ENCODE data around the gene PCTP.
A peak's percentile ranks its signal among the peaks of the same experiment; 100 is the strongest.

Gene PCTP

GRCh38 chr17:55750750-55751657 is at the start of gene PCTP:
PCTP (plus strand) TSS chr17:55751051; CDS start chr17:55751104, 53 bp downstream.
- TF ChIP-seq ZFX (IDR thresholded peaks at IDR 0.05) (peak; percentile 90), CTCF (conservative IDR thresholded peaks at IDR 0.05) (peak; percentile 47)

DNA sequence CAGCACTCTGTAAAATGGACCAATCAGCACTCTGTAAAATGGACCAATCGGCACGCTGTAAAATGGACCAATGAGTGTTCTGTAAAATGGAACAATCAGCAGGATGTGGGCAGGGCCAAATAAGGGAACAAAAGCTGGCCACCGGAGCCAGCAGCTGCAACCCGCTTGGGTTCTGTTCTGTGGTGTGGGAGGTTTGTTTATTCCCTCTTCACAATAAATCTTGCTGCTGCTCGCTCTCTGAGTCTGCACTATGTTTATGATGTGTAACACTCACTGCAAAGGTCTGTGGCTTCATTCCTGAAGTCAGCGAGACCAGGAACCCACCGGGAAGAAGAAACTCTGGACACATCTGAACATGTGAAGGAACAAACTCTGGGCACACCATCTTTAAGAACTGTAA is 48.7 kb upstream of the PCTP start:
- no peak for TF ChIP-seq ZFX (IDR thresholded peaks at IDR 0.05)
- TF ChIP-seq CTCF (conservative IDR thresholded peaks at IDR 0.05): no peak
- no peak overlapping the region for H3K27ac ChIP-seq

More at GRCh38 chr17:55750750-55751657, at the start of gene PCTP:
- H3K27ac ChIP-seq: peak within 1 kb of the TSS; percentile 81

GRCh38 chr17:55704401-55704800 is 46.5 kb upstream of the PCTP start:
- H3K27ac ChIP-seq: no peak overlapping the region
- TF ChIP-seq ZFX (IDR thresholded peaks at IDR 0.05): no peak
- TF ChIP-seq CTCF (conservative IDR thresholded peaks at IDR 0.05): no peak

DNA sequence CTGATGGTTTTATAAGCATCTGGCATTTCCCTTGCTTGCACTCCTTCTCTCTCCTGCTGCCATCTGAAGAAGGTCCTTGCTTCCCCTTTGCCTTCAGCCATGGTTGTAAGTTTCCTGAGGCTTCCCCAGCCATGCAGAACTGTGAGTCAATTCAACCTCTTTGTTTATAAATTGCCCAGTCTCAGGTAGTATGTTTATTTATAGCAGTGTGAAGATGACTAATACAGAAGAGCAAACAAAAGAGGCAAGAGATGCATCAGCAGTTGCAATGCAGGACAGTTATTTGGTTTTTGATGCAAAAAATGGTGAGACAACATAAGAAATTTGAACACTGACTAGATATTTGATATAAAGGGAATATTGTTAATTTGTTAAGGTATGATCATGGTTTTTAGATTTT is 45.0 kb upstream of the PCTP start:
- peak overlapping the region; percentile 36; the same call in 1 of the 2 replicates for H3K27ac ChIP-seq
- TF ChIP-seq ZFX (IDR thresholded peaks at IDR 0.05) (no peak), CTCF (conservative IDR thresholded peaks at IDR 0.05) (no peak)

DNA sequence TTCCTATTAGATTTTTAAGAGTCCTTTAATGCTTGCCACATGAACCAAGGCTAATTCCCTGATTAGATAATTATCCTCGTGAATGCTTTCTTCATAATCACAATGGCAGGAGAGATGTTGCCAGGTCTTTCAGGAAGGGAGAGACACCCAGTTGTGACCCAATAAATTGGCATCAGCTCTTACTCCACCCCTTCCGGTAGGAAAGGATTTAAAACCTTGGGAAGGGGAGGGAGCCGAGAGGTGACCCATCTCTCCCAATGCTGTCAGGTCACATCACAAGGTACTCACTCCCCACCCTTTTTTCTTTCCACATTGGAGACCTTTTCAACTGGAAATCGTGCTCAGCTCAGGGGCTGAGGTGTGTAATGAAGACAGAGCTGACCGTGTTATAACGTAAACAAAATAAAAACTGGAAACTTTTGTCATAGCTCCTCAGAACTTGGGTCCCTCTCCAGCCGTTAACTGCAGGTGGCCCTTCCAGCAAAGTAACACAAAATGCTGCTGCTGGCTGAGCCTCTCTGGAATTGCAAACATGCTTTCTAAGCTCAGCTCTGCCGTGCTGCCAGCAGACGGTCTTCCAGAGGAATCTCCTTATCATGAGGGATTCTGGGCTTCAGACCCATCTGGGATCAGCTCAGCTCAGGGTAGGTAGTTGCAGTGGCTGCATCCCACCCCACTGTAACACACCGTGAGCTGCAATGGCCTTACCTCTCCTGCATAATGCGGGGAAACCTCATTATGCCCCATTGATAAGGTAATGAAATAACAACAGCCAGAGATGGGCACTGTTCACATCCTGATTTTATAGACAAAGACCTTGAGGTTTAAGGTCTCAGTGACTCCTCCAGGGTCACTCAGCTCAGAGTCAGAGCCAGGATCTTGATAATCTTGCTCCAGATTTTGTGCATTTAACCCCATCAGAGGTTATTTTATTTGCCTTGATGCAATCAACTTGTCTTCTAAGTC is 43.8 kb upstream of the PCTP start:
- TF ChIP-seq ZFX (IDR thresholded peaks at IDR 0.05) (no peak), CTCF (conservative IDR thresholded peaks at IDR 0.05) (no peak)
- peak overlapping the region; percentile 71 for H3K27ac ChIP-seq

DNA sequence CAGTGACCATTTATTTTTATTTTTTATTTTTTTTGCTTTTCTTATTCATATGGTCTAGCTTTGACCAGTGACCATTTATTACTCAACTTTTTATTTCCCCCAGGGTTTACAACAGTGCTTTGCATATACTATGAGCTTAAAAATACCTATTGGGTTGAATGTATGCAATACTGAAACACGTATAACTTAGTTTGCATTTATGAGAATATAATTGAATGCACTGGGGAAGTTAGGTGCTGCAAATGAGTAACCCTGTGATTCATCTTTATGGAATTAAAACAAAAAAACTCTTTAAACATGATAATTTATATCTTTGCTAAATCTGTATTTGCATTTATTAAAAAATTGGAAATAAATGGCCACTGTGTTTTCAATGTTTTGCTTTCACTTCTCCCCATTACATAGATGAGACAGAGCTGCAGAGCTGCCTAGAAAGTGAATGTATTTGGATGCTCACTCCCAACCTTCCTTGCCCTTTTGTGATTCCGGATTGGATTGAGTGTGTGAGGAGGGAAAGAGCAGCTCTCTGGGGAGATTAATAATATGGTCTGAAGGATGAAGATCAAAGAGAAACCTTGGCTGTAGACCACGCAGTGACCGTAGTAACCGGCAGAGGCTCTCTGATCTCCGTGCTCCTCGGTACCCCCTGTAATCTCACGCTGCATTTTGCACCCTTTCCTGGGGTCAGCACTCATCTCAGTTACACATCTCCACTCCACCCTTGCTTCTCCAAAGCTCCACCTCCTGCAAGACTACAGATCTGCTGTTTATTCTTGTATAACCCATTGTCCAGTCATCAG is 42.5 kb upstream of the PCTP start:
- H3K27ac ChIP-seq: no peak overlapping the region
- TF ChIP-seq CTCF (conservative IDR thresholded peaks at IDR 0.05) (no peak), ZFX (IDR thresholded peaks at IDR 0.05) (no peak)

Data from C4-2B (cell line).